Type B pancreatic cell (in vitro differentiated cells): Measurements from ENCODE around the gene LSMEM2. TPM values are rescaled to one million over a fixed set of nuclear protein-coding genes. Genes with fewer than 3 reads are reported as not detected.
A peak's percentile ranks its signal among the peaks of the same experiment; 100 is the strongest.

ENCODE experiments used
- DNase-seq: peaks from one replicate; pipeline ENCODE4 v3.0.0; 2021; ENCODE audit warnings: mixed read lengths; ENCODE audit not compliant: unreplicated experiment; ENCODE audit errors: extremely low spot score
- H3K27ac Mint-ChIP-seq: 2 replicates; pipeline ENCODE4 v1.8.0; 2021; ENCODE audit warnings: mild to moderate bottlenecking, mixed read lengths
- H3K27me3 Mint-ChIP-seq: 2 replicates; pipeline ENCODE4 v1.8.0; 2021; ENCODE audit warnings: mixed read lengths
- H3K36me3 Mint-ChIP-seq: 2 replicates; pipeline ENCODE4 v1.8.0; 2021; ENCODE audit warnings: mixed read lengths
- H3K4me1 Mint-ChIP-seq: one replicate; pipeline ENCODE4 v1.8.0; 2021; ENCODE audit warnings: mixed read lengths; ENCODE audit not compliant: unreplicated experiment
- H3K4me3 Mint-ChIP-seq: 2 replicates; pipeline ENCODE4 v1.8.0; 2021; ENCODE audit warnings: mild to moderate bottlenecking, mixed read lengths
- H3K9me3 Mint-ChIP-seq: 2 replicates; pipeline ENCODE4 v1.8.0; 2021; ENCODE audit warnings: mixed read lengths
- total RNA-seq: library from RNA; stranded (reverse); gene quantifications from 2 replicates; pipeline ENCODE4 v1.2.1, GENCODE V29; 2021; ENCODE audit warnings: low replicate concordance
- TF ChIP-seq, protein P1 (sequence below): fragments of 200-600 bp; sonication (generic); conservative IDR thresholded peaks from 2 replicates; pipeline ENCODE4 v1.5.0; 2021; ENCODE audit warnings: antibody characterized with exemption, mild to moderate bottlenecking

LSMEM2 gene
- total RNA-seq, 1 donor from 2014 or later: not detected

- Mint-ChIP-seq H3K4me1 (peaks cover 18% of the 10 kb centered on the region), H3K9me3 (no peaks in the 10 kb centered on the region), H3K36me3 (no peaks in the 10 kb centered on the region), H3K27ac (peak overlapping the region; percentile 46), H3K27me3 (no peaks in the 10 kb centered on the region), H3K4me3 (peak overlapping the region; percentile 98)
- DNase-seq: no peak
- TF ChIP-seq, protein P1, sequence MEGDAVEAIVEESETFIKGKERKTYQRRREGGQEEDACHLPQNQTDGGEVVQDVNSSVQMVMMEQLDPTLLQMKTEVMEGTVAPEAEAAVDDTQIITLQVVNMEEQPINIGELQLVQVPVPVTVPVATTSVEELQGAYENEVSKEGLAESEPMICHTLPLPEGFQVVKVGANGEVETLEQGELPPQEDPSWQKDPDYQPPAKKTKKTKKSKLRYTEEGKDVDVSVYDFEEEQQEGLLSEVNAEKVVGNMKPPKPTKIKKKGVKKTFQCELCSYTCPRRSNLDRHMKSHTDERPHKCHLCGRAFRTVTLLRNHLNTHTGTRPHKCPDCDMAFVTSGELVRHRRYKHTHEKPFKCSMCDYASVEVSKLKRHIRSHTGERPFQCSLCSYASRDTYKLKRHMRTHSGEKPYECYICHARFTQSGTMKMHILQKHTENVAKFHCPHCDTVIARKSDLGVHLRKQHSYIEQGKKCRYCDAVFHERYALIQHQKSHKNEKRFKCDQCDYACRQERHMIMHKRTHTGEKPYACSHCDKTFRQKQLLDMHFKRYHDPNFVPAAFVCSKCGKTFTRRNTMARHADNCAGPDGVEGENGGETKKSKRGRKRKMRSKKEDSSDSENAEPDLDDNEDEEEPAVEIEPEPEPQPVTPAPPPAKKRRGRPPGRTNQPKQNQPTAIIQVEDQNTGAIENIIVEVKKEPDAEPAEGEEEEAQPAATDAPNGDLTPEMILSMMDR: no peak
Observed at GRCh38 chr3:50297384-50297775, 18.5 kb downstream of the LSMEM2 start.

DNA sequence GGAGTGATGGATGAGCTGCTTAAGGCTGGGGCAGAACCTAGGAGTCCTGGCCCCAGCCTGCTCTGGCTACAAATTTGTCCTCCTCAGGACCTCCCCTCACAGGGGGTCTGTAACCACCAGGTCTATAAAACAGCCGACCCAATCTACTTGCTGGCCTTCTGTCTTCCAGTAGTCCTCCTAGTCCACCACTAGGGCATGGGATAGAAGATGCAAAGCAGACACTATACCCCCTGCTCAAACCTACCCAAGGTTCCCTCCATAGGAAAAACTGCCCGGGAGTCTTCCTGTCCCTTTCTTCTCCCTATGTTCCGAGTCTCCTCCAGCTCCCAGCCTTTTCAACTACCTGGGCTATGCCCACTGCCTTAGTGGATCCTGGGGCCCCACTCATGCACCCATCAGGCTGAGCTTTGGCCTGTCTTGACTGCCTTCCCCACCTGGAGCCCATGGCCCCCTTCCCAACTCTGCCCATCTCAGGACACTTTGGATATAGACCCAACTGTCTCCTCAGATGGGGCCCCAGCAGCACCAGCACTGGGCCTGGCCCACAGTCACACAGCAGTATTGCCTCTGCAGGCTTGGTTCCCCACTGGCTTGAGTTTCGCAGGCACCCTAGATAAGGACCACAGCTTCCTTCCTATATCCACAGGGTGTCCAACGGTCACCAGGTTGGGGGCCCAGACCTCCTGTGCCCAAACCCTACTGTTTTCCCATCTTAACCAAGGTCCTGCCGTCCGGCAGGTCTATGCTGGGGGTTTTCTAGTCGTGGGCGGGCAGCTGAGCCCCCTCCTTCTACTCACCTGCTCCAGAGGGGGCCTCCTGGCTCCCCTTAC, 19.2 kb downstream of the LSMEM2 start:
- H3K36me3 Mint-ChIP-seq: no peaks in the 10 kb centered on the region
- H3K27ac Mint-ChIP-seq: peak overlapping the region; percentile 46
- no peaks in the 10 kb centered on the region for H3K9me3 Mint-ChIP-seq
- H3K4me1 Mint-ChIP-seq: peaks cover 18% of the 10 kb centered on the region
- no peak for DNase-seq
- no peaks in the 10 kb centered on the region for H3K27me3 Mint-ChIP-seq
- TF ChIP-seq, protein P1: peak; percentile 47
- peak overlapping the region; percentile 98 for H3K4me3 Mint-ChIP-seq

GRCh38 chr3:50298836-50299637, 20.1 kb downstream of the LSMEM2 start, which contains the start of the genes HYAL3 and NAA80:
TSS of gene HYAL3 (minus strand) at chr3:50299405. CDS start at chr3:50295602, 3,803 bp downstream.
TSS of gene NAA80 (minus strand) at chr3:50299405. CDS start at chr3:50297463, 1,942 bp downstream.
- Mint-ChIP-seq H3K4me1 (peaks cover 18% of the 10 kb centered on the region), H3K4me3 (peak within 1 kb of the TSS; percentile 98), H3K27me3 (no peaks in the 10 kb centered on the region), H3K27ac (peak within 1 kb of the TSS; percentile 99), H3K36me3 (no peaks in the 10 kb centered on the region), H3K9me3 (no peaks in the 10 kb centered on the region)
- peak; percentile 99 for DNase-seq
- TF ChIP-seq, protein P1: peak; percentile 64

- Mint-ChIP-seq H3K27me3 (no peaks in the 10 kb centered on the region), H3K9me3 (no peaks in the 10 kb centered on the region), H3K27ac (peak overlapping the region; percentile 99), H3K4me3 (peak overlapping the region; percentile 98), H3K4me1 (peaks cover 18% of the 10 kb centered on the region), H3K36me3 (no peaks in the 10 kb centered on the region)
- TF ChIP-seq, protein P1: no peak
- no peak for DNase-seq
Observed at GRCh38 chr3:50299638-50299928, 20.7 kb downstream of the LSMEM2 start.

- H3K4me3 Mint-ChIP-seq: peak overlapping the region; percentile 98
- H3K27me3 Mint-ChIP-seq: no peaks in the 10 kb centered on the region
- no peaks in the 10 kb centered on the region for H3K9me3 Mint-ChIP-seq
- H3K27ac Mint-ChIP-seq: peak overlapping the region; percentile 99
- H3K4me1 Mint-ChIP-seq: peaks cover 18% of the 10 kb centered on the region
- no peak for DNase-seq
- no peaks in the 10 kb centered on the region for H3K36me3 Mint-ChIP-seq
- TF ChIP-seq, protein P1: no peak
Observed at GRCh38 chr3:50299929-50300680, 21.2 kb downstream of the LSMEM2 start.
